SK-N-MC (cell line): Measurements from ENCODE around the gene PPFIBP2.

Experiments used
- EZH2 ChIP-seq: fragments of 200-600 bp; sonication (generic); IDR thresholded peaks from one replicate; pipeline ENCODE4 v1.6.1; 2017; ENCODE audit warnings: antibody characterized with exemption
- FOXP2 ChIP-seq: optimal IDR thresholded peaks from 2 replicates; pipeline ENCODE3; 2011; ENCODE audit warnings: mild to moderate bottlenecking, moderate library complexity; ENCODE audit not compliant: insufficient read depth; ENCODE audit errors: extremely low read length, control extremely low read depth
- POLR2AphosphoS5 ChIP-seq: IDR thresholded peaks from 2 replicates; pipeline ENCODE4 v1.6.1; 2012; ENCODE audit warnings: mild to moderate bottlenecking, low read depth, low read length, borderline replicate concordance

GRCh38 chr11:7486098-7486780, 27.6 kb upstream of the PPFIBP2 start:
- no peak for TF ChIP-seq EZH2
- TF ChIP-seq POLR2AphosphoS5, result no peak
- no peak for TF ChIP-seq FOXP2
